ENCODE measurements around the gene PAX7. TPM values are rescaled to one million over a fixed set of nuclear protein-coding genes. Genes with fewer than 3 reads are reported as not detected.

Gene PAX7
- polyA plus RNA-seq, 1 of the 3 experiments (the other 2 are of a cell fraction): not detected

GRCh38 chr1:18636596-18637508 is 6.2 kb downstream of the PAX7 start:
- ChIA-PET CTCF (interaction anchor here (1.0 kb wide), 1 partner anchor 11 kb away, joined by 3 read pairs; no protein-coding TSS in a partner anchor), POLR2A (no interaction called here)
- Histone ChIP-seq H3K4me3 (ENCODE audit: low read depth in 2 of 2, low read length in 1 of 2) (no peak overlapping the region), H3K36me3 (replicated peaks in 1 of 2; ENCODE audit: control insufficient read depth in 1 of 2, insufficient read depth in 2 of 2, low read length in 1 of 2) (no peaks in the 10 kb centered on the region), H3F3A (replicated peaks; ENCODE audit: insufficient read depth) (no peaks in the 10 kb centered on the region), H3K9me3 (no peaks in the 10 kb centered on the region), H3K79me2 (ENCODE audit: insufficient read depth) (no peaks in the 10 kb centered on the region), H3K27ac (ENCODE audit: low read depth in 2 of 2, low read length in 1 of 2) (no peak overlapping the region), H4K20me1 (ENCODE audit: insufficient read depth) (no peaks in the 10 kb centered on the region), H3K27me3 (ENCODE audit: insufficient read depth) (peaks cover 98% of the 10 kb centered on the region), H3K9me2 (no peaks in the 10 kb centered on the region), H3K4me2 (no peak overlapping the region), H2AFZ (ENCODE audit: low read depth) (no peak overlapping the region), H3K4me1 (ENCODE audit: control insufficient read depth in 1 of 2, insufficient read depth in 2 of 2, low read depth in 1 of 2, low read length in 1 of 2) (no peaks in the 10 kb centered on the region), H3K9ac (no peak overlapping the region)
- no peak for TF ChIP-seq JUND (IDR thresholded peaks at IDR 0.05)
- TF ChIP-seq SMC3 (IDR thresholded peaks at IDR 0.05; ENCODE audit: low read depth, low read length): no peak
- no peak for TF ChIP-seq EP300 (IDR thresholded peaks at IDR 0.05; ENCODE audit: borderline replicate concordance in 1 of 2, low read depth in 1 of 2, low read length in 1 of 2)
- no peak for TF ChIP-seq RCOR1 (IDR thresholded peaks at IDR 0.05; ENCODE audit: low read length)
- no peak for TF ChIP-seq RFX5 (IDR thresholded peaks at IDR 0.05; ENCODE audit: low read length)
- TF ChIP-seq MAX (IDR thresholded peaks at IDR 0.05; ENCODE audit: low read depth): no peak
- no peak for TF ChIP-seq POLR2AphosphoS5 (IDR thresholded peaks at IDR 0.05; ENCODE audit: low read depth, low read length)
- no peak for TF ChIP-seq MEF2A (IDR thresholded peaks at IDR 0.05; ENCODE audit: borderline replicate concordance, low read depth)
- TF ChIP-seq FOXM1 (IDR thresholded peaks at IDR 0.05; ENCODE audit: low read depth): no peak
- TF ChIP-seq RAD21 (IDR thresholded peaks at IDR 0.05; ENCODE audit: low read length): no peak
- WGBS (ENCODE audit: low lambda C conversion rate): 15% methylated on average over 36 of the region's 52 CpGs
- peak; percentile 52 for DNase-seq

- H3K4me2 ChIP-seq: no peak overlapping the region
- no peaks in the 10 kb centered on the region for H3K79me2 ChIP-seq (ENCODE audit: insufficient read depth)
- peak; percentile 42 for DNase-seq
- CTCF ChIA-PET: interaction anchor here (1.0 to 2.4 kb wide), 2 partner anchors 10 to 238 kb away, joined by 3 to 6 read pairs; no protein-coding TSS in a partner anchor
- TF ChIP-seq YY1 (IDR thresholded peaks at IDR 0.05; ENCODE audit: low read depth) (no peak), NFIC (IDR thresholded peaks at IDR 0.05; ENCODE audit: borderline replicate concordance) (no peak)
- no peak overlapping the region for H3K27ac ChIP-seq (ENCODE audit: low read depth in 2 of 2, low read length in 1 of 2)
- no peaks in the 10 kb centered on the region for H3K4me1 ChIP-seq (ENCODE audit: control insufficient read depth in 1 of 2, insufficient read depth in 2 of 2, low read depth in 1 of 2, low read length in 1 of 2)
- no peaks in the 10 kb centered on the region for H3K9me2 ChIP-seq
- no peak overlapping the region for H3K4me3 ChIP-seq (ENCODE audit: low read depth in 2 of 2, low read length in 1 of 2)
- H3K36me3 ChIP-seq (replicated peaks in 1 of 2; ENCODE audit: control insufficient read depth in 1 of 2, insufficient read depth in 2 of 2, low read length in 1 of 2): no peaks in the 10 kb centered on the region
- no peaks in the 10 kb centered on the region for H4K20me1 ChIP-seq (ENCODE audit: insufficient read depth)
- no peaks in the 10 kb centered on the region for H3K9me3 ChIP-seq
- WGBS (ENCODE audit: low lambda C conversion rate): 9% methylated on average over 17 of the region's 24 CpGs
- no peaks in the 10 kb centered on the region for H3F3A ChIP-seq (replicated peaks; ENCODE audit: insufficient read depth)
- no peak overlapping the region for H3K9ac ChIP-seq
- POLR2A ChIA-PET: no interaction called here
- no peak overlapping the region for H2AFZ ChIP-seq (ENCODE audit: low read depth)
- peaks cover 99% of the 10 kb centered on the region for H3K27me3 ChIP-seq (ENCODE audit: insufficient read depth)
Measured at GRCh38 chr1:18637511-18637960, 6.9 kb downstream of the PAX7 start.

Measured in SK-N-SH (cell line).